Muscle layer of colon (tissue), 2 donors: ENCODE measurements around the gene CHN2.

ENCODE experiments used
- H3K27ac ChIP-seq: one replicate; pipeline ENCODE4 v1.7.0; 2013; ENCODE audit warnings: low read depth, mild to moderate bottlenecking, low read length, moderate library complexity
- H3K27me3 ChIP-seq, 2 donors: one replicate each; pipeline ENCODE4 v1.7.0; 2013; ENCODE audit warnings: low read length in 2 of 2, mild to moderate bottlenecking in 2 of 2; ENCODE audit not compliant: insufficient read depth in 2 of 2, control insufficient read depth in 1 of 2
- H3K36me3 ChIP-seq: one replicate; pipeline ENCODE4 v1.7.0; 2013; ENCODE audit warnings: mild to moderate bottlenecking, low read length; ENCODE audit not compliant: insufficient read depth
- H3K4me1 ChIP-seq: one replicate; pipeline ENCODE4 v1.7.0; 2013; ENCODE audit warnings: mild to moderate bottlenecking, low read length; ENCODE audit not compliant: insufficient read depth
- H3K4me3 ChIP-seq, 2 donors: one replicate each; pipeline ENCODE4 v1.7.0; 2013; ENCODE audit warnings: low read length in 2 of 2, low read depth in 1 of 2, mild to moderate bottlenecking in 1 of 2, moderate library complexity in 1 of 2
- H3K9ac ChIP-seq: one replicate; pipeline ENCODE4 v1.7.0; 2013; ENCODE audit warnings: low read length
- H3K9me3 ChIP-seq: one replicate; pipeline ENCODE4 v1.7.0; 2013; ENCODE audit warnings: mild to moderate bottlenecking, low read length
- donor health status: abdominal sarcoma.
- donor health status: Adenocarcinoma of cecum.

Gene CHN2

DNA sequence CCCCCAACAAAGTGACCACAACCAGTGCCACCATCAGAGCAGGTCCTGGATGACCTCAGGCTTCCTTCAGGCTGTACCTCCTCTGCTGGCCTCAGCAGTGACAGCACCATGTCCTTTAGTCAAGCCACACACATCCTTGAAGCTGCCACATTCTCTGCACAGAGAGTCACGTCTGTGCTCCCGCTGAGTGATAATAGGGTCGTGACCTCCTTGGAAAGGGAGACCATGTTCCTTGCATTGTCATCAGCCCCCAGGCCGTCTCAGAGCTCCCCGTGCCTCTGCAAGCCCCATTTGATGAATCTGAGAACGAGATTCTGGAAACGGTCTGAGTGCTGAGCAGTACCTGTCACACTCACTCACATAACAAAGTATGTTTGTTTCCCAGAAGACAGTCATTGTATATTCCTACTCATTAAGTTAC lies 262.6 kb downstream of the CHN2 start:
- no peaks in the 10 kb centered on the region for H3K9me3 ChIP-seq
- no peak overlapping the region for H3K9ac ChIP-seq
- no peak overlapping the region for H3K4me3 ChIP-seq
- no peak overlapping the region for H3K27ac ChIP-seq
- no peaks in the 10 kb centered on the region for H3K36me3 ChIP-seq
- H3K27me3 ChIP-seq = no peaks in the 10 kb centered on the region
- no peaks in the 10 kb centered on the region for H3K4me1 ChIP-seq

DNA sequence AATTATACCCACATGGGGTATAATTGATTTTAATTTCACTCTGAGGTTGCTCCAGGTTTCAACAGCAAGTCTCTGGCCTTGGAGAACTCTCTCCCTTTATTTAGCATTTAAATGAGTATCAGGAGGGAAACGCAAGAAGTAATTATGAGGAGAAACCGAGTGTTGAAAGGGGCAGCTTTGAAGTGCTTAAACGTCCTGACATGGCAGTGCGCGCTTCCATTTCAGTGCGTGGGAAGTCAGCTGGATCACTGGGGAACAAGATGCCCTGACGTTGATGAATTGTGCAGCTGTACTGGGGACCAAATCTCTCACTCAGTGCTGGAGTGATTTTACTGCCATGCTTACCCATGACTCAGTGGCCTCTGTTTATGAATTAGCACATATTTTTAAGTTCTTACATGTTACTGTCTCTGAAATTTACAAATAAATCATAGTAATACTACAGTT lies 263.0 kb downstream of the CHN2 start:
- Histone ChIP-seq H3K4me1 (no peaks in the 10 kb centered on the region), H3K36me3 (no peaks in the 10 kb centered on the region), H3K27me3 (no peaks in the 10 kb centered on the region), H3K27ac (no peak overlapping the region), H3K9me3 (no peaks in the 10 kb centered on the region), H3K9ac (no peak overlapping the region), H3K4me3 (no peak overlapping the region)

DNA sequence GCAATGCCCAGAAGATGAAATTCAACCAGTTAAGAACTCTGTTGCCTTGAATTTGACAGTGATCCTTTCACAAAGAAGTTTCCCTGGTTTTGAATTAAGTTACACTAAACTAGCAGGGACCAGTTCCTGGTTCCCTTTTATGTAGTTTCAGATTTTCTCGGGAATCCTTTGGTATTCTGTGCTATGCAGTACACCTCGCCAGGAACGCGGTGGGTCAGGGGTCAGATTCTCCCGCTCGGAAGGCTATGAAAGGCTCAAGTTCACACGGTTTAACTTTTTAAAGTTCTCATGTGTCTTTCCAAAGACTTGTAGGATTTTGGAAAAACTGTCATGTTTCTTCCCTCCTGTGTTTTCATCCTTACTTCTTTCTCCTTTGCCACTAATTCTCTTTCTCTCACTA lies 264.4 kb downstream of the CHN2 start:
- Histone ChIP-seq H3K36me3 (no peaks in the 10 kb centered on the region), H3K9ac (no peak overlapping the region), H3K27ac (no peak overlapping the region), H3K4me1 (no peaks in the 10 kb centered on the region), H3K27me3 (no peaks in the 10 kb centered on the region), H3K9me3 (no peaks in the 10 kb centered on the region), H3K4me3 (no peak overlapping the region)

DNA sequence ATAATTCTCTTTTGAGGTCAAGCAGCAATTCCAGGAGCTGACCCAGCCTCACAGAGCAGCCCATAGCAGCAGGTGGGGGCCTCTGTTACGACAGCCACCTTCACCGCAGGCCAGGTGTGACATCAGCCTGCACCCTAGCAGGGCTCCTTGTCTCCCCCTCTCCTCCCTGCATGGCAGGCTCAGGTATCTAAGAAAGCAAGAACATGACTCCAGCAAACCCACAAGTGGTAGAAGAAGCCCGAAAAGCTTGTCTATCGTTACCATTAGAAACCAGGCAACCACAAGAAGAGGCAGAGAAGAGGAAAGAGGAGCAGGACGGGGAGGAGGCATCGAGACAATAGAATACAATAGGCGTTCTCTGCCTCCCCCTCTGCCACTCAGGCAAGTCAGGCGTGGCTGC lies 265.0 kb downstream of the CHN2 start:
- no peak overlapping the region for H3K27ac ChIP-seq
- no peak overlapping the region for H3K9ac ChIP-seq
- H3K4me3 ChIP-seq = no peak overlapping the region
- no peaks in the 10 kb centered on the region for H3K4me1 ChIP-seq
- H3K27me3 ChIP-seq = no peaks in the 10 kb centered on the region
- H3K36me3 ChIP-seq = no peaks in the 10 kb centered on the region
- H3K9me3 ChIP-seq = no peaks in the 10 kb centered on the region

DNA sequence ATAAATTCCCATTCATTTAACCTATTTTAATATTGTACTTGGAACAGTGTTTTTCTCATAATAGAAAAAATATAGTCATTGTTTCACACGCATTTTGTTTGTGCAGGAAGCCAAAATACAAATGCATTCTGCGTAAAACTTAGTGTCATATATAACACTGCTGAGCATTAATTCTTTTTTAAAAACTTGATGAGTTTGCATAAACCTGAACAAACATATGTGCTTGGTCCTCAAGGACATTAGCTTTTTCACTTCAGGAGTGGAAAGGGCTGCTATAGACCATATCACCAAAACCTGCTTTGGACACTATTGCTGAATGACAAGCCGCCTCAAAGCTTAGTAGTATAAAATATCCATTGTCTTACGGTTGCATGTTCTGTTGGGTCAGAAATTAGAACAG lies 267.4 kb downstream of the CHN2 start:
- Histone ChIP-seq H3K4me1 (no peaks in the 10 kb centered on the region), H3K27me3 (no peaks in the 10 kb centered on the region), H3K9ac (no peak overlapping the region), H3K36me3 (no peaks in the 10 kb centered on the region), H3K9me3 (no peaks in the 10 kb centered on the region), H3K4me3 (no peak overlapping the region), H3K27ac (no peak overlapping the region)

DNA sequence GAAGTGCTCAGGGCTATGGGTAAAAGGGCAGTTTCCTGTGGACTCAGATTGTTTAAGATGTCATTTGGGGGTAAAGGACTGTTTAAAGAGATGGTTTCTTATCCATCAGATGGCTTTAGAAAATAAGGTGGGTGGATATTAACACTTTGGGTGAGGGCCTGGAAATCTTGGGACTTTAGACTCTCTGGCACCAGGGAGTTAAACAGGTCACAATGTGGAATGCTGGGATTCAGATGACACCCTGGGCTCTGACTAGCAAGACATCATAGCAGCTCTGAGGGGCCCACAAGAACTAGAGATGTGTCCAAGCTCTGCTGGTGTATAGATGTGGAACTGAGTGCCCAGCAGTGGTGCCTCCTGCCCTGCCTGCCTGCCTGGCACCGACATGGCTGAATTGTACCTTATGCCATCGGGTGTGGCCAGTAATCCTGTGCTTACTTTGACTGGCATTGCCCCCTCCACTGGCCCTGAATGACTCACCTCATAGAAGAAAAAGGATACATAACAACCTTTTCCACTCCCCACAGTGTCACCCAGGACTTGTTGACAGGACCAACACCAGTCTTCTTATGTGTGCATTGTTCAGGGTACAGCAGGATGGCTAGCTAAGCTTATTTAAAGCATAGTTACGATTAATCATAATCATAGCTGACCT lies 269.1 kb downstream of the CHN2 start:
- no peaks in the 10 kb centered on the region for H3K36me3 ChIP-seq
- no peaks in the 10 kb centered on the region for H3K27me3 ChIP-seq
- H3K27ac ChIP-seq = no peak overlapping the region
- no peak overlapping the region for H3K9ac ChIP-seq
- no peak overlapping the region for H3K4me3 ChIP-seq
- H3K4me1 ChIP-seq = no peaks in the 10 kb centered on the region
- H3K9me3 ChIP-seq = no peaks in the 10 kb centered on the region

DNA sequence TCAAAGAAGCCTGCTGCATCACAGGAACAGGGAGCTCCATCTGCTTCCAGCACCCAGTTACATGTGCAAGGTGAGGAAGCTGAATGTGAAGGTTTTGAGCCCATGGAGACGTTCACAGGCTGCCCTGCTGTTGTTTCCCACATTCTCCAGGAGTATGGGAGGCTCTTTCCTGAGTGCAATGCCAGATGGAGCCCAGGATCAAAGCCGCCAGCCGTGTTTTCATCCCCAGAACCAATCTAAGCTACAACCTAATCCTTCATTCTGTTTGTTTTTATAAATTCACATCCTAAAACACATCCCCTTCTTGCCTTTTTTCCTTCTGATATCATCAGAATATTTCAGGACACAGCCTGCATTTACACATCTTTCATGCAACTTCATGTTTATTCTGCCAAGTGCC lies 270.2 kb downstream of the CHN2 start:
- H3K9me3 ChIP-seq = no peaks in the 10 kb centered on the region
- H3K27ac ChIP-seq = no peak overlapping the region
- H3K4me1 ChIP-seq = no peaks in the 10 kb centered on the region
- no peak overlapping the region for H3K4me3 ChIP-seq
- H3K36me3 ChIP-seq = no peaks in the 10 kb centered on the region
- no peaks in the 10 kb centered on the region for H3K27me3 ChIP-seq
- H3K9ac ChIP-seq = no peak overlapping the region

DNA sequence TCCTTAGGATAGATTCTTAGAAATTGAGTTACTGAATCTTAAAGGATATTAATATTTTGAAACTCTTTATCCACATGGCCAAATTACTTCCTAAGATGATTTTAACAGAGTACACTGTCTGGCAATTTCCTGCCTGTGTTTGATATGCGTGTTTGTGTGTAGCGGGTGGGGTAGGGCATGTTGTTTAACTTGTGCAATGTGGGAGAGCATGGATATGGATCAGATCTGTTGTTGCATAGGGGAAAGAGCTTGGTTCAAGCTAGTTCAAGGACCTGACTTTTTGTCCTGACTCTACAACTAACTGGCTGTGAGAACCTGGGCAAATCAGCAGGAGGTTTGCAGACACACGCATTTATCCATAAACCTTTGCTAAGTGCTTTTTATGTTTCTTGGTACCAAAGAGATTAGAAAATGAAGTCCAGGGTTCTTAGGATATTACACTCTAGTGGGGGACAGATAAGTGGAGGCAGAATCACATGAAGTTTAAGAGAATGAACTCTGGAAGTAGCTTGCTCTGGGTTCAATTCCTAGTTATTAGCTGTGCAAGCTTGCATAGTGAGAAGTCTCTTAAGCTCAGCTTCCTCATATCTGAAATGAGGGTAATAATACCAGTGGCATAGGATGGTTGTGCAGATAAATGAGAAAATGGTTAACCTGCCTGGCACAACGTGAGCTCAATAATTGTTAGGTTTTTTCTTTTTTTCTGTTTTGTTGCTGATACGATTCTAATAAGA lies 272.8 kb downstream of the CHN2 start:
- H3K27ac ChIP-seq = no peak overlapping the region
- no peaks in the 10 kb centered on the region for H3K4me1 ChIP-seq
- no peaks in the 10 kb centered on the region for H3K36me3 ChIP-seq
- H3K9ac ChIP-seq = no peak overlapping the region
- H3K9me3 ChIP-seq = no peaks in the 10 kb centered on the region
- no peak overlapping the region for H3K4me3 ChIP-seq
- no peaks in the 10 kb centered on the region for H3K27me3 ChIP-seq

DNA sequence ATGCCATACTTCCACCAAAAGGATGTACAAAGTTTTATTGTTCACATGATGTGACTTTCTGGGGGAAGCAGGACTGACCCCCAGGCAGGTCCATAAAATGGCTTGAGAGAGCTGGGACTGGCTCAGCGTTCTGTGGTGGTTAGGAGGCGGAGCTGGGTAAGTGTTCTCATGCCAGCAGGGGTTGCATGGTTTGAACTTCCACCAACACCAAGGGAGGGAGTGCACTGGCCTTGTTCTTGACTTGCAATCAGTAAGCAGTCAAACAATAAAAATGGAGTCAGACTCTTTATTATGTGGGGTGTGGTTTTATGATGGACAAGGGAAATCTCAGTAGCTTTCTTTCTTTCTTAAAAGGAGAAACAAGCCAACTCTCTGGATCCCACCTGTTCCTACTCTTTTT lies 273.6 kb downstream of the CHN2 start:
- H3K9ac ChIP-seq = no peak overlapping the region
- no peak overlapping the region for H3K27ac ChIP-seq
- no peaks in the 10 kb centered on the region for H3K27me3 ChIP-seq
- H3K4me1 ChIP-seq = no peaks in the 10 kb centered on the region
- no peak overlapping the region for H3K4me3 ChIP-seq
- no peaks in the 10 kb centered on the region for H3K9me3 ChIP-seq
- H3K36me3 ChIP-seq = no peaks in the 10 kb centered on the region

DNA sequence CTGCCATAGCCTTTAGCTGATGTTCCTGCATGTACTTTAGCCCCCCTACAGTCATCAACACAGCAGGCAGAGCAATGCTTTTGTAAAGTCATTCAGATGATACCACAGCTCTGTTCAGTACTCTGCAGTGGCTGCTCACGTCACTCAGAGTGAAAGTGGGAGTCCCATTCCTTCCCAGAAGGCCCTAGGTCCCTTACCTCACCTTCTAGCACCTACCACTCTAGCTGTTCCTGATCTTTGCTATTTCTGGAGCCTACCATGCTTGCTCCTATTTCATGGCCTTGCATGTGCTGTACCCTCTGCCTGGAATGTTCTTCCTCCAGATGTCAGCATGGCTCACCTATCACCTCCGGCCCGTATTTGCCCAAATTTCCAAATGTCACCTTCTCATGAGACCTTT lies 274.7 kb downstream of the CHN2 start:
- Histone ChIP-seq H3K27me3 (no peaks in the 10 kb centered on the region), H3K4me1 (no peaks in the 10 kb centered on the region), H3K9ac (no peak overlapping the region), H3K9me3 (no peaks in the 10 kb centered on the region), H3K36me3 (no peaks in the 10 kb centered on the region), H3K27ac (no peak overlapping the region), H3K4me3 (no peak overlapping the region)

DNA sequence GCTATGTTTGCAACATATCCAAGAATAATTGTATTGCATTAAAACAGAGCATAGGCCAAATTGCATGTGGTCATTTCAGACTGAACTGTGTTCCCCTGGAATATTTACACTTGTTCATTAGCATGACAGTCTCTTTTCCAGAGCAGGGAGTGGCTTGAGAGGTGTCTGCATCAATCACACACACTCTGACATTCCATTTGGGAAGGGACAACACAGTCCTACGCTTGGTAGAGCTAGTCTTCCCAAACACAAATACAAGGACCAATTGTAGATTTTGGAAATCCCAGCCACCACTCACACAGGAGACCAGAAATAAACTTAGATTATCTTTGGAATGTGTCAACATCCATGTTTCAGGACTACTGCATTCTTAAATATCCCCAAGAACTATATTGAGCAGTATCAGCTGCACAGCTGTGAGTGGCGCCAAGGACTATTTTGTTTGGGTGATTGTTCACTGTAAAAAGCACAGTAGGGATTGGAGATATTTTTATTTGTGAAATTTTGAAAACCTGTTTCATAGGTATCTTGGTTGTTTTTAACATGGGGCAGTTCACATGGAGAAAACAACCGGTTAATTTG lies 275.5 kb downstream of the CHN2 start:
- H3K27ac ChIP-seq = no peak overlapping the region
- no peaks in the 10 kb centered on the region for H3K36me3 ChIP-seq
- no peaks in the 10 kb centered on the region for H3K27me3 ChIP-seq
- H3K9ac ChIP-seq = no peak overlapping the region
- H3K9me3 ChIP-seq = no peaks in the 10 kb centered on the region
- H3K4me3 ChIP-seq = no peak overlapping the region
- H3K4me1 ChIP-seq = no peaks in the 10 kb centered on the region
